IPS-18a (cell line): ENCODE data around the gene CA5A.
"Not testable (repeated sequence)": the region's sequence is repeated elsewhere in the genome, so short reads cannot be mapped to it uniquely, and the experiment has no call there.

Source experiments
- H3K27ac ChIP-seq: one replicate; pipeline ENCODE4 v1.5.1; 2013; ENCODE audit warnings: low read length
- H3K27me3 ChIP-seq: one replicate; pipeline ENCODE4 v1.6.1; 2013; ENCODE audit warnings: mild to moderate bottlenecking, low read length; ENCODE audit not compliant: control insufficient read depth, insufficient read depth
- H3K36me3 ChIP-seq: one replicate; pipeline ENCODE4 v1.6.1; 2013; ENCODE audit warnings: low read depth, low read length; ENCODE audit not compliant: control insufficient read depth
- H3K4me1 ChIP-seq: one replicate; pipeline ENCODE4 v1.6.1; 2013; ENCODE audit warnings: low read depth, low read length; ENCODE audit not compliant: control insufficient read depth
- H3K4me3 ChIP-seq: one replicate; pipeline ENCODE4 v1.5.1; 2013; ENCODE audit warnings: low read length
- H3K9ac ChIP-seq: one replicate; pipeline ENCODE4 v1.6.1; 2013; ENCODE audit warnings: mild to moderate bottlenecking, low read length, moderate library complexity
- H3K9me3 ChIP-seq: one replicate; pipeline ENCODE4 v1.6.1; 2013; ENCODE audit warnings: low read depth, low read length; ENCODE audit not compliant: control insufficient read depth

The CA5A gene

GRCh38 chr16:87880117-87880696, 56.1 kb downstream of the CA5A start:
- Histone ChIP-seq H3K4me3 (no peak overlapping the region), H3K9me3 (no peaks in the 10 kb centered on the region), H3K4me1 (peaks cover 2% of the 10 kb centered on the region), H3K27me3 (no peaks in the 10 kb centered on the region), H3K36me3 (no peaks in the 10 kb centered on the region), H3K27ac (no peak overlapping the region), H3K9ac (no peak overlapping the region)

GRCh38 chr16:87879411-87880013, 56.8 kb downstream of the CA5A start:
- not testable (repeated sequence) for H3K9me3 ChIP-seq, H3K9ac ChIP-seq, H3K36me3 ChIP-seq, H3K4me1 ChIP-seq, H3K27me3 ChIP-seq, H3K27ac ChIP-seq, H3K4me3 ChIP-seq

- Histone ChIP-seq H3K27ac (no peak overlapping the region), H3K9ac (no peak overlapping the region), H3K36me3 (no peaks in the 10 kb centered on the region), H3K9me3 (no peaks in the 10 kb centered on the region), H3K4me1 (peaks cover 12% of the 10 kb centered on the region), H3K27me3 (no peaks in the 10 kb centered on the region), H3K4me3 (no peak overlapping the region)
These were observed 57.6 kb downstream of the CA5A start for GRCh38 chr16:87878704-87879103.

- Histone ChIP-seq H3K36me3 (no peaks in the 10 kb centered on the region), H3K27me3 (no peaks in the 10 kb centered on the region), H3K4me1 (peaks cover 12% of the 10 kb centered on the region), H3K9me3 (no peaks in the 10 kb centered on the region), H3K9ac (no peak overlapping the region), H3K27ac (no peak overlapping the region), H3K4me3 (no peak overlapping the region)
These were observed 58.3 kb downstream of the CA5A start for GRCh38 chr16:87877942-87878507.

- H3K9ac ChIP-seq = no peak overlapping the region
- no peaks in the 10 kb centered on the region for H3K9me3 ChIP-seq
- peaks cover 38% of the 10 kb centered on the region for H3K4me1 ChIP-seq
- H3K4me3 ChIP-seq = peak overlapping the region; percentile 19
- peak overlapping the region; percentile 22 for H3K27ac ChIP-seq
- H3K36me3 ChIP-seq = no peaks in the 10 kb centered on the region
- peaks cover 8% of the 10 kb centered on the region for H3K27me3 ChIP-seq
These were observed 61.5 kb downstream of the CA5A start for GRCh38 chr16:87874639-87875427.

GRCh38 chr16:87870418-87871291, 65.7 kb downstream of the CA5A start:
- Histone ChIP-seq H3K9ac (peak overlapping the region; percentile 51), H3K27me3 (peaks cover 38% of the 10 kb centered on the region), H3K4me3 (peak overlapping the region; percentile 13), H3K4me1 (peaks cover 38% of the 10 kb centered on the region), H3K27ac (peak overlapping the region; percentile 9)
- H3K9me3 ChIP-seq, H3K36me3 ChIP-seq: not testable (repeated sequence)

GRCh38 chr16:87869879-87870417, 66.4 kb downstream of the CA5A start:
- not testable (repeated sequence) for H3K36me3 ChIP-seq, H3K9ac ChIP-seq, H3K9me3 ChIP-seq, H3K27ac ChIP-seq, H3K4me3 ChIP-seq
- Histone ChIP-seq H3K4me1 (peaks cover 34% of the 10 kb centered on the region), H3K27me3 (peaks cover 41% of the 10 kb centered on the region)

- peak within 1 kb of the TSS; percentile 62 for H3K9ac ChIP-seq
- H3K27ac ChIP-seq, H3K9me3 ChIP-seq, H3K36me3 ChIP-seq: not testable (repeated sequence)
- peaks cover 29% of the 10 kb centered on the region for H3K4me1 ChIP-seq
- H3K4me3 ChIP-seq = peak within 1 kb of the TSS; percentile 69
- peaks cover 48% of the 10 kb centered on the region for H3K27me3 ChIP-seq
These were observed 67.1 kb downstream of the CA5A start, which contains the start of gene SLC7A5 for GRCh38 chr16:87869061-87869878. TSS of gene SLC7A5 (minus strand) at chr16:87869507. CDS start at chr16:87869422, 85 bp downstream.

GRCh38 chr16:87868254-87869029, 67.9 kb downstream of the CA5A start:
- Histone ChIP-seq H3K4me3 (peak overlapping the region; percentile 69), H3K9ac (peak overlapping the region; percentile 62), H3K4me1 (peaks cover 29% of the 10 kb centered on the region), H3K27me3 (peaks cover 51% of the 10 kb centered on the region)
- H3K36me3 ChIP-seq, H3K9me3 ChIP-seq, H3K27ac ChIP-seq: not testable (repeated sequence)
